GM19438 (cell line): ENCODE measurements around the gene MYL6B.
A peak's percentile ranks its signal among the peaks of the same experiment; 100 is the strongest.
"Not testable (repeated sequence)": the region's sequence is repeated elsewhere in the genome, so short reads cannot be mapped to it uniquely, and the experiment has no call there.

Source experiments
- ATAC-seq: cut with Tn5 transposase; IDR thresholded peaks from one replicate; pipeline ENCODE4 v1.9.1; 2021; ENCODE audit warnings: low read depth; ENCODE audit not compliant: unreplicated experiment

Gene MYL6B

DNA sequence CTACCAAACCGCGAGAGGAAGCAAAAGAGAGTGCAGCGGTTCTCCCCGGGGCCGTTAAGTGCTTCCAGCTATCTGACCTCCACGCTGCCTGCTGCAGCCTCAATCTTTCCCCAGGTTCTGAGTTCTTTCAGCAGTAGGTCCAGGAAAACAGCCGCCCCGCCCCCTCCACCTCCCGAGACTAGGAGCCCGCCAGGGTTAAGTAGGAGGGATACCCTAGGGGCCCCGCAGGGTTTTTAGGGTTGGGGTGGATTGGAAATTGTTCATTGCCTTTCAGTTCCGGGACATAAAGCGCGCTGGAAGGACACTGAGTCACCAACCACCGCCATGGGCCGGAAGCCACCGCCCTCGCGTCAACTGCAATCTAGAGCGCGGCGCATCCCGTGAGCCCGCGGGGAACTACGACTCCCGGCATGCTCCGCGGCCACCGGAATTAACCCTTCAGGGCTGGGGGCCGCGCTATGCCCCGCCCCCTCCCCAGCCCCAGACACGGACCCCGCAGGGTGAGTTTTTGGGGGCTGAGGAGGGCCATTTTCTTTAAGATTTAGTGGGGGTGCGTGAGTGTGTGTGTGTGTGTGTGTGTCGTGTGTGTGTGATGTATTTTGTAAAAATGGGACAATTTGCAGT is at the start of gene MYL6B:
TSS of gene MYL6B (plus strand) at position 456 of the 624 bp plus-strand sequence. CDS start 1,332 bp downstream, outside the sequence.
- peak; percentile 70 for ATAC-seq

GRCh38 chr12:56102683-56103065 is 49.7 kb upstream of the MYL6B start:
- no peak for ATAC-seq

DNA sequence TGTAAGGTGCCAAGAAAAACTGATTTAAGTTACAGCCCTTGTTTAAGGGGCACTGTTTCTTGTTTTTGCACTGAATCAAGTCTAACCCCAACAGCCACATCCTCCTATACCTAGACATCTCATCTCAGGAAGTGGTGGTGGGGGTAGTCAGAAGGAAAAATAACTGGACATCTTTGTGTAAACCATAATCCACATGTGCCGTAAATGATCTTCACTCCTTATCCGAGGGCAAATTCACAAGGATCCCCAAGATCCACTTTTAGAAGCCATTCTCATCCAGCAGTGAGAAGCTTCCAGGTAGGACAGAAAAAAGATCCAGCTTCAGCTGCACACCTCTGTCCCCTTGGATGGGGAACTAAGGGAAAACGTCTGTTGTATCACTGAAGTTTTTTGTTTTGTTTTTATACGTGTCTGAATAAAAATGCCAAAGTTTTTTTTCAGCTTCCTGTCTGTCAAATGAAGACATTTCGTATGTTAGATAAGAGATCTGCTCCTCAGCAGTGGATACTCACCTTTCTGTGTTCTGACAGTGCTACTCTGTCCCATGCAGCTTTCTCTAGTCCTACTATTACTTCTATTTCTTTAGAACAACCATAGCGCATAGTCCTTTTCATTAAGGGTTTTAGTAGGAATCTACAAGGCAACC is 49.2 kb upstream of the MYL6B start:
- ATAC-seq, result no peak

GRCh38 chr12:56103823-56104108 is 48.6 kb upstream of the MYL6B start:
- peak; percentile 11 for ATAC-seq

- ATAC-seq, result peak; percentile 94
Observed at GRCh38 chr12:56104109-56104814, 48.1 kb upstream of the MYL6B start, which contains the start of gene PA2G4. TSS of gene PA2G4 (plus strand) at chr12:56104559. CDS start at chr12:56104738, 179 bp downstream.

GRCh38 chr12:56104815-56105608 is 47.4 kb upstream of the MYL6B start:
- peak; percentile 3 for ATAC-seq

DNA sequence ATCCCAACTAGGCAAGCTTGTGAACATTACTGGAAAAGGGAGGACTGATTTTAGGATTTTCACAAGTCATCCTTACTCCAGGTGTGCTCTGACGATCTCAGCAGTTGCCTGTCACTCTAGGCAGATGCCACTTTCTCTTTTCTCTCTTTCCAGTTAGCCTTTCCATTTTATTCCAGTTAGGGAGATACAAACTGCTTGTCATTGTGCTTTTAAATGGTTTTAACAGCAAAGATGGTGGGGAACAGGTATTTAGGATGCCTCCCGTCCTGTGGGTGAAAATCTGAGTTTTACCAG is 46.8 kb upstream of the MYL6B start:
- ATAC-seq, result no peak

DNA sequence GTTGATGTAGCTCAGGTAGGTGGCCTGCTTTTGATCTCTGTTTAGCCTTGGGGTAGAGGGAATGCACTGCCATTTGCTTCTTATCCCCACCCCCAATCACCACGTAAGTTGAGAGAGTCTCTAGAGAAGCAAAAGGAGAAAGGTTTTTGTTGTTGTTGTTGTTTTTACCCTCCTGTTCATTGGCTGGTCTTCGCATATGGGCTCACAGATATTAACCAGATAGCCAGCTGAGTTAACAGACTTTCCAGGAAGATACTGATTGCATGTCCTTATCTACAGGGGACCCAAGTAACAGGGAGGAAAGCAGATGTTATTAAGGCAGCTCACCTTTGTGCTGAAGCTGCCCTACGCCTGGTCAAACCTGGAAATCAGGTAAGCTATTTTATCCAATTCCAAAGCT is 45.1 kb upstream of the MYL6B start:
- no peak for ATAC-seq

DNA sequence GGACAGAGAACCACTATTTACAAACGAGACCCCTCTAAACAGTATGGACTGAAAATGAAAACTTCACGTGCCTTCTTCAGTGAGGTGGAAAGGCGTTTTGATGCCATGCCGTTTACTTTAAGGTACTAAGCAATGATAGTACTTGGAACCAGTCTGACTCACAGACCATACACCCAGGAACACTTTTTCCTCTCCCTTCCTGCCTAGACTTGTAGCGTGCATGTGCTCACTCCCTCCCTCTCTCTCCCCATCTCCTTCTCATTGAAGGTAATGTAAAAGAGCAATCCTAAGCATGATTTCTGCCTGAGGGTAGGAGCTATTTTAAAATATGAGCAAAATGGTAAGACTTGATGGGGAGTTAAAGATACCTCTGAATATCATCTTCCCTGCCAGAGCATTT is 41.8 kb upstream of the MYL6B start:
- no peak for ATAC-seq

GRCh38 chr12:56114084-56114483 is 38.3 kb upstream of the MYL6B start:
- no peak for ATAC-seq

GRCh38 chr12:56115329-56115728 is 37.1 kb upstream of the MYL6B start:
- no peak for ATAC-seq

DNA sequence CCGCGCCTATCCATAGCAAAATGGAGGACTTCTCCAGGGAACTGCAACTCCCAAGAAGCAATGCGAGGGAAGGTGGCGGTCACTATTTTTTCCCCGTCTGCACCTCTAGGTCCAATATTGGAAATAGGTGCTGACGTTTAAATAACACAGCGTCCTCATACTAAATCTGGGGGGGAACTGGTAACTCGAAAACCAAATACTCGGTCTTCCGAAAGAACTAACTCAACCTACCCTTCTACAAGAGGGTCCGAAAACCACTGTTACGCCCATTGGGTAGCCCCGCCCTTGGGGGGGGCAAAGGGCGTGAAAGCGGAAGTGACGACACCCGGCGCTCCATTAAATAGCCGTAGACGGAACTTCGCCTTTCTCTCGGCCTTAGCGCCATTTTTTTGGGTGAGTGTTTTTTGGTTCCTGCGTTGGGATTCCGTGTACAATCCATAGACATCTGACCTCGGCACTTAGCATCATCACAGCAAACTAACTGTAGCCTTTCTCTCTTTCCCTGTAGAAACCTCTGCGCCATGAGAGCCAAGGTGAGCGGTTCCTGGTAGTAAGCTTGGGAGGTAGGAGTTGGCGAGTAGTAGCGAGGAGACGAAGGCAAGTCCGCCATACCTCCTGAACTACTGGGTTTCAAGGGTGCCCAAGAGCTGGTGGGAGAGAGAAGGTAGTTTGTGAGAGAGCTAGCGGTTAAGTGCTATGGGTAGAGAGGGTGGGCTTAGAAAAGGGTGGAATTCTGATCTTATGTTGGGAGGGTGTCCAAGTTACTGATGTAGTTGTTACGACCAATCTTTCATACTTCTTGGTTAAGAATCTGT is 35.9 kb upstream of the MYL6B start, which contains the start of gene RPL41:
TSS of gene RPL41 (plus strand) at position 367 of the 815 bp plus-strand sequence.
- ATAC-seq, result peak; percentile 37

DNA sequence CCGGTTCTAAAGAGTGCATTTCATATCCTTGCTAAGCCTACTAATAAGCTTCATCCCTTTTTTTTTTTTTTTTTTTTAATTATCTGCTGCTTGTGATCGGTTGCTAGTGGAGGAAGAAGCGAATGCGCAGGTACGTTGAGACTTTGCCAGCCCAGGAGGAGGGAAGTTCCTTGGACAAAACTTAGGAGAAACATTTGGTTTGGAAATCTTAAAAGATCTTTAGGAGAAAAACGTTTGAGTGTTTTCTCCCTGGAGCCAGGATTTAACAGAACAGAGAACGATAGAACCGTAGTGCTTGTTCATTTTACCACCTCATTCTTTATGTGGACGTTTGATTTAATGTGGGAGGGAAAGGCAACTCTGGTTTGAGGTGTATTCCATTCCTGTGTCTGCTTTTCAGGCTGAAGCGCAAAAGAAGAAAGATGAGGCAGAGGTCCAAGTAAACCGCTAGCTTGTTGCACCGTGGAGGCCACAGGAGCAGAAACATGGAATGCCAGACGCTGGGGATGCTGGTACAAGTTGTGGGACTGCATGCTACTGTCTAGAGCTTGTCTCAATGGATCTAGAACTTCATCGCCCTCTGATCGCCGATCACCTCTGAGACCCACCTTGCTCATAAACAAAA is 35.2 kb upstream of the MYL6B start:
- ATAC-seq, result not testable (repeated sequence)

- peak; percentile 82 for ATAC-seq
Observed at GRCh38 chr12:56117778-56118687, 34.4 kb upstream of the MYL6B start, which contains the start of gene ZC3H10. TSS of gene ZC3H10 (plus strand) at chr12:56118266. CDS start at chr12:56120563, 2,297 bp downstream.

GRCh38 chr12:56118688-56119357 is 33.6 kb upstream of the MYL6B start:
- no peak for ATAC-seq

DNA sequence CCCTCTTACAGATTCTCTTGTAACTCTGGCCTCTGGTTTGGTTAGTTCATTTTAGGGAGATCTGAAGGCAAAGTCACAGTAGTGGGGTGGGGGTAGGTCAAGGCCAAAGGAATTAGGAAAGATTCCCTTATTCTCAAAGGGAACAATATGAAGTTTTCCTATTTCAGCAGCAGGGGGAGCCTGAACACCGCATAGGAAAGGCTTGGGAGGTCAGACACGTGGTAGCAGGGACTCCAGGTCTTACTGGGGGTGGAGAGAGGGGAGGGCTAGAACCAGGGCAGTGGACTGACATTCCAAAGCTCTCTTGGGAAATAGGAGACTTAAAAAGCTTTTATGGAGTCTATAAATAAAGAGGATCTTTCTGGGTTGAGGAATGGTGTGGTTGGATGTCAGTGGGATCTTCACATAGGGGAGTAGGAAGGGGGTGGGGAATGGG is 33.0 kb upstream of the MYL6B start:
- no peak for ATAC-seq

DNA sequence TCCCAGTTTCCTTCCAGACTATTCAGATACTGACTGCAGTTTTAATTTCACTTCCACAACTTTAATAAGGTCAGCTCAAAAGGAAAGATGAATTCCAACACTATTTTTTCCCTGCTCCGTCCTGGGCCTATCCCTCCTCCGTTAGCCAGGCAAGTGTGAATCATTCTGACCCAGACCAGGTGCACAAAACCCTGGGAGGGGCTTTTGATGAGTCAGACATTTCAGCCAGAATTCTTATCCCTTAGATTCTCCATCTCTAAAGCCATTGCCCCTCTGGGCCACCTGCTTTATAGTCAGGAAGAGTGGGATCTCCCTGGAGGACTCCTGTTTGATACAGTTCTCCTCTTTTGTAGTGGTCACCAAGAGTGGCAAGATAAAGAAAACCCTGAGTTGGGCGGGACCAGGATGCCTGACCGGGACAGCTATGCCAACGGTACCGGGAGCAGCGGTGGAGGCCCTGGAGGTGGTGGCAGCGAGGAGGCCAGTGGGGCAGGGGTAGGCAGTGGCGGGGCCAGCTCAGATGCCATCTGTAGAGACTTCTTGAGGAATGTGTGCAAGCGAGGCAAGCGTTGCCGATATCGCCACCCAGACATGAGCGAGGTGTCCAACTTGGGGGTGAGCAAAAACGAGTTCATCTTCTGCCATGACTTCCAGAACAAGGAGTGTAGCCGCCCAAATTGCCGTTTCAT is 32.1 kb upstream of the MYL6B start:
- no peak for ATAC-seq
